PC-3 (cell line): ENCODE measurements around the gene PIGP. TPM values are rescaled to one million over a fixed set of nuclear protein-coding genes. Genes with fewer than 3 reads are reported as not detected.

Source experiments
- ATAC-seq: fragments of 200-7000 bp; cut with Tn5 transposase; 2 replicates; pipeline ENCODE4 v1.9.1; 2020; ENCODE audit warnings: mild to moderate bottlenecking, moderate library complexity
- Bru-seq: library from RNA; stranded (reverse); fragments of 400-500 nt; gene quantifications from one replicate; lab custom pipeline; 2021; lab: Mats Ljungman, UMichigan
- BruChase-seq, 2 experiments: library from RNA; stranded (reverse); fragments of 400-500 nt; gene quantifications; one replicate each; lab custom pipeline; 2021; lab: Mats Ljungman, UMichigan
- BruUV-seq: library from RNA; stranded (reverse); fragments of 400-500 nt; replicated peaks from 2 replicates; lab custom pipeline; 2021; lab: Mats Ljungman, UMichigan
- CTCF ChIA-PET: fragments of 300-600 bp; sonication (Branson Sonifier 250); formaldehyde crosslinking; loops from one replicate; lab custom pipeline; 2022; ENCODE audit warnings: antibody characterized with exemption; lab: Charles Lee
- POLR2A ChIA-PET: fragments of 300-600 bp; sonication (Branson Sonifier 250); formaldehyde crosslinking; loops from one replicate; lab custom pipeline; 2022; ENCODE audit warnings: antibody characterized with exemption; ENCODE audit not compliant: unreplicated experiment; lab: Charles Lee
- DNase-seq: peaks from one replicate; pipeline ENCODE4 v3.0.0-alpha.2; 2015
- H2AFZ ChIP-seq: fragments of 300-600 bp; sonication (generic); 2 replicates; pipeline ENCODE4 v1.6.0; 2016; ENCODE audit warnings: antibody characterized with exemption, low read length
- H3F3A ChIP-seq: fragments of 300-600 bp; sonication (generic); one replicate; pipeline ENCODE4 v1.6.0; 2017; ENCODE audit warnings: antibody characterized with exemption, low read length, control low read depth, mild to moderate bottlenecking; ENCODE audit not compliant: unreplicated experiment
- H3K27ac ChIP-seq: fragments of 300-600 bp; sonication (generic); 2 replicates; pipeline ENCODE4 v1.5.1; 2016; ENCODE audit warnings: mild to moderate bottlenecking, low read length
- H3K27me3 ChIP-seq: fragments of 300-600 bp; sonication (generic); 2 replicates; pipeline ENCODE4 v1.6.1; 2016; ENCODE audit warnings: low read length, mixed read lengths
- H3K36me3 ChIP-seq: fragments of 300-600 bp; sonication (generic); 2 replicates; pipeline ENCODE4 v1.6.1; 2016; ENCODE audit warnings: low read depth, mixed run types, low read length, mixed read lengths
- H3K4me1 ChIP-seq: fragments of 300-600 bp; sonication (generic); 2 replicates; pipeline ENCODE4 v1.5.1; 2016; ENCODE audit warnings: low read length; ENCODE audit not compliant: insufficient read depth
- H3K4me2 ChIP-seq: fragments of 300-600 bp; sonication (generic); 2 replicates; pipeline ENCODE4 v1.6.0; 2016; ENCODE audit warnings: low read length
- H3K4me3 ChIP-seq: fragments of 300-600 bp; sonication (generic); 2 replicates; pipeline ENCODE4 v1.5.1; 2016; ENCODE audit warnings: mild to moderate bottlenecking, low read length, mixed read lengths
- H3K79me2 ChIP-seq: fragments of 300-600 bp; sonication (generic); 2 replicates; pipeline ENCODE4 v1.6.1; 2017; ENCODE audit warnings: low read length, mixed read lengths
- H3K9ac ChIP-seq: fragments of 300-600 bp; sonication (generic); 2 replicates; pipeline ENCODE4 v1.6.0; 2016; ENCODE audit warnings: mild to moderate bottlenecking, low read length
- H3K9me2 ChIP-seq: fragments of 300-600 bp; sonication (generic); replicated peaks from 2 replicates; pipeline ENCODE4 v1.6.1; 2016; ENCODE audit warnings: mixed run types, low read length, mixed read lengths
- H3K9me3 ChIP-seq: fragments of 300-600 bp; sonication (generic); 2 replicates; pipeline ENCODE4 v1.6.1; 2016; ENCODE audit warnings: low read length, mixed read lengths
- H4K20me1 ChIP-seq: fragments of 300-600 bp; sonication (generic); 2 replicates; pipeline ENCODE4 v1.6.1; 2016; ENCODE audit warnings: low read length, mixed read lengths
- EZH2 ChIP-seq: fragments of 300-600 bp; sonication (generic); IDR thresholded peaks from one replicate; pipeline ENCODE4 v1.6.1; 2017; ENCODE audit warnings: antibody characterized with exemption, mild to moderate bottlenecking, low read length; ENCODE audit not compliant: unreplicated experiment
- EZH2phosphoT487 ChIP-seq: fragments of 300-600 bp; sonication (generic); IDR thresholded peaks from 2 replicates; pipeline ENCODE4 v1.6.1; 2018; ENCODE audit warnings: mild to moderate bottlenecking, antibody characterized with exemption, low read length, borderline replicate concordance
- intact Hi-C: fragments of 100-400 bp; cut with micrococcal nuclease; formaldehyde crosslinking; loops from 2 replicates; pipeline ENCODE4 v1.9.0; 2023
- long read RNA-seq: library from polyadenylated mRNA; unstranded; transcript quantifications from one replicate; pipeline ENCODE4 v2.0.0, GENCODE V29; 2021; ENCODE audit not compliant: unreplicated experiment
- total RNA-seq: library from RNA; depleted of rRNA; stranded (reverse); fragments of >200 nt; gene quantifications from 2 replicates; pipeline ENCODE4 v1.2.3, GENCODE V29; 2014; rRNA removed
- TF ChIP-seq, protein P1 (sequence below): fragments of 300-600 bp; sonication (generic); conservative IDR thresholded peaks from 2 replicates; pipeline ENCODE4 v1.5.1; 2017; ENCODE audit warnings: antibody characterized with exemption, low read depth, mild to moderate bottlenecking, low read length

The PIGP gene
- 17.1 and 20.1 TPM in 2 replicates for total RNA-seq
- percentile 72 among the genes with signal in this experiment for Bru-seq, nascent RNA
- percentile 78 among the genes with signal in this experiment for BruChase-seq, experiment 1, labeled RNA remaining after a 6-hour chase
- BruChase-seq, experiment 2, labeled RNA remaining after a 2-hour chase = percentile 75 among the genes with signal in this experiment
- long read RNA-seq, full-length matches to known transcripts = 24 of 50 reads
- long read RNA-seq, partial matches to known transcripts = 9 of 50 reads
- long read RNA-seq, other reads (novel, unspliced or antisense) = 17 of 50 reads

DNA sequence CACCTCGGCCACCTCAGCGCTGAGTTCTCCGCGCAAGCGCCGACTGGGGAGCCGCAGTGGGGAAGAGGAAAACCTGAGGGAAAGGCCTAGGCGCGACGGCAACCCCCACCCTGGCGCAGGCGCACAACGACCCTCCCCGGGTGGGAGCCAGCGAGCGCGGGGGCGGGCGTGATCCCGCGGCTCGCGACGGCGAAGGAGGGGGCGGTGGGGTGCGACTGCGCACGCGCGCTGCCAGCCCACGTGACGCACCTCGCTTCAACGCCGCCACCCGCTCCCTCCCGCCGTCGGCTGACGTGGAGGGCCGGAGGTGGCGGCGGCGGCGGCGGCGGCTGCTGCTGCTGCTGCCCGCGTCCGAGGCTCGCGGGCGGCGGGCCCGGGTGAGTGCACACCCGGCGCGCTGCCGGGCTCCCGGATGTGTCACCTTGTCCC is at the start of gene PIGP, which contains the start of gene TTC3:
PIGP (minus strand) TSS at position 84 of the 429 bp plus-strand sequence. CDS start 556 bp downstream, outside the sequence.
TTC3 (plus strand) TSS at position 267 of the 429 bp plus-strand sequence. CDS start 14,004 bp downstream, outside the sequence.
- no TSS peak for BruUV-seq
- Histone ChIP-seq H3K9ac (peak within 1 kb of the TSS; percentile 93), H2AFZ (peak within 1 kb of the TSS; percentile 71), H3K36me3 (no peaks in the 10 kb centered on the region), H3K4me2 (peak within 1 kb of the TSS; percentile 93), H3K9me3 (no peaks in the 10 kb centered on the region), H3K27ac (peak within 1 kb of the TSS; percentile 81), H3K79me2 (peaks cover 65% of the 10 kb centered on the region), H3K4me3 (peak within 1 kb of the TSS; percentile 84), H3K4me1 (peaks cover 21% of the 10 kb centered on the region), H3F3A (no peaks in the 10 kb centered on the region), H3K9me2 (no peaks in the 10 kb centered on the region), H4K20me1 (peaks cover 28% of the 10 kb centered on the region; the same call in 1 of the 2 replicates), H3K27me3 (no peaks in the 10 kb centered on the region)
- ChIA-PET POLR2A (no interaction called here), CTCF (no interaction called here)
- intact Hi-C loops = loop anchor here (1.0 kb wide), 1 partner anchor 40 kb away; no protein-coding TSS in a partner anchor
- ATAC-seq = peak; percentile 74
- no peak; the same call in 1 of the 2 replicates for TF ChIP-seq EZH2phosphoT487
- TF ChIP-seq, protein P1, sequence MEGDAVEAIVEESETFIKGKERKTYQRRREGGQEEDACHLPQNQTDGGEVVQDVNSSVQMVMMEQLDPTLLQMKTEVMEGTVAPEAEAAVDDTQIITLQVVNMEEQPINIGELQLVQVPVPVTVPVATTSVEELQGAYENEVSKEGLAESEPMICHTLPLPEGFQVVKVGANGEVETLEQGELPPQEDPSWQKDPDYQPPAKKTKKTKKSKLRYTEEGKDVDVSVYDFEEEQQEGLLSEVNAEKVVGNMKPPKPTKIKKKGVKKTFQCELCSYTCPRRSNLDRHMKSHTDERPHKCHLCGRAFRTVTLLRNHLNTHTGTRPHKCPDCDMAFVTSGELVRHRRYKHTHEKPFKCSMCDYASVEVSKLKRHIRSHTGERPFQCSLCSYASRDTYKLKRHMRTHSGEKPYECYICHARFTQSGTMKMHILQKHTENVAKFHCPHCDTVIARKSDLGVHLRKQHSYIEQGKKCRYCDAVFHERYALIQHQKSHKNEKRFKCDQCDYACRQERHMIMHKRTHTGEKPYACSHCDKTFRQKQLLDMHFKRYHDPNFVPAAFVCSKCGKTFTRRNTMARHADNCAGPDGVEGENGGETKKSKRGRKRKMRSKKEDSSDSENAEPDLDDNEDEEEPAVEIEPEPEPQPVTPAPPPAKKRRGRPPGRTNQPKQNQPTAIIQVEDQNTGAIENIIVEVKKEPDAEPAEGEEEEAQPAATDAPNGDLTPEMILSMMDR = no peak
- no peak for TF ChIP-seq EZH2
- peak; percentile 96 for DNase-seq

DNA sequence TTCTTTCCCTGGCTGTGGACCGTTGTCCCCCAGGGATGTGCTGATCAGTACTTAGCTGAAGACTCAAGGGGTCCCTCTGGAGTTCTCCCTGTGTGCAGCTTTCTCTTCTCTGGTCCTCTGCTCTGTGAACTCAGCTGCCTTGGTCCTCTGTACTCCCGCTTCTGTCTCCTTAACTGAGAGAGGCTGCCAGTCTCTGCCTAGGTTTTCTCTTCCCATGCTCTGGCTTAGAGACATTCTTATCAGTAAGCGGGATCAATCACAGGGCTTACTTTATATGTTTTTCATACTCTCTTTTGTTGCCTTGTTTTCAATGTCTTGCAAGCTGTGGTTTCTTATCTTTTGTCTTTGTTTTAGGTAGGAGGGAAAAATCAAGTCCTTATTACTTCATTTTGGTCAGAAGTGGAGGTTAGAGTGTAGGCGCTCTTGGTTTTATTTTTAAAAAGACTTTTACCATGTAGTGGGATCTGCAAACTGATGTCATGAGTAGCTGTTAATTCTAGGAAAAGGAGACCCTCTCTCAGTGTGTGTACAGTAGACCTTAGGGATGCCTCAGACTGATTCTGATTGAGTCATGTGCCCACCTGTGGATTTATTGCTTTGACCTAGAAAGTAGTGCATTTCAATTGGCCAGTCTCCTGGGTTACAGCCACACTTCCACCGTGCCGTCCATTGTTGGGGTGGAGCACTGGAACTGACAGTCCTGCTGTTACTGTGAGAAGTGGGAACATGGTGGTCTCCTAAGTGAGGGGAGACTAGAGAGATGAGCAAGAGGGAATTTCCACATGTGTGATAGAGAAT is 46.7 kb upstream of the PIGP start:
- Histone ChIP-seq H3K4me3 (no peak overlapping the region), H3K4me2 (no peak overlapping the region), H3K79me2 (peaks cover 7% of the 10 kb centered on the region), H3K9me3 (no peaks in the 10 kb centered on the region), H3K27me3 (no peaks in the 10 kb centered on the region), H3F3A (no peaks in the 10 kb centered on the region), H3K27ac (no peak overlapping the region), H3K36me3 (peaks cover 17% of the 10 kb centered on the region), H3K9ac (no peak overlapping the region), H2AFZ (no peak overlapping the region), H3K4me1 (peaks cover 21% of the 10 kb centered on the region), H3K9me2 (no peaks in the 10 kb centered on the region), H4K20me1 (no peaks in the 10 kb centered on the region)
- intact Hi-C loops = no loop called here
- ATAC-seq (no peak), DNase-seq (no peak)
- ChIA-PET CTCF (interaction anchor here (0.6 kb wide), 1 partner anchor 464 kb away, joined by 3 read pairs; no protein-coding TSS in a partner anchor), POLR2A (no interaction called here)
- BruUV-seq = no TSS peak
- TF ChIP-seq, protein P1 = no peak
- TF ChIP-seq EZH2phosphoT487 (no peak), EZH2 (no peak)
